Keratinocyte (primary cell): ENCODE data around the gene AOPEP. TPM values are rescaled to one million over a fixed set of nuclear protein-coding genes. Genes with fewer than 3 reads are reported as not detected.

ENCODE experiments used
- DNase-seq: peaks from one replicate; pipeline ENCODE4 v3.0.0-alpha.2; 2011; ENCODE audit warnings: low read depth, missing footprints, low spot score
- FAIRE-seq: peaks from 2 replicates; lab custom pipeline; 2011; peaks lifted over from hg19 to GRCh38; lab: Jason Lieb, UNC
- H2AFZ ChIP-seq: 2 replicates; pipeline ENCODE4 v1.6.0; 2012; ENCODE audit warnings: low read length, control low read depth, inconsistent platforms; ENCODE audit not compliant: control insufficient read depth
- H3K27ac ChIP-seq: 2 replicates; pipeline ENCODE4 v1.5.1; 2011; ENCODE audit warnings: low read length; ENCODE audit not compliant: control insufficient read depth, insufficient read depth
- H3K27me3 ChIP-seq: 3 replicates; pipeline ENCODE4 v1.6.0; 2011; ENCODE audit warnings: low read length; ENCODE audit not compliant: control insufficient read depth, insufficient read depth; ENCODE audit errors: extremely low read depth
- H3K36me3 ChIP-seq, 2 experiments: 2 replicates in 1 of 2; 3 replicates in 1 of 2; pipeline ENCODE4 v1.5.1; 2011; ENCODE audit warnings: low read length in 2 of 2, mild to moderate bottlenecking in 1 of 2; ENCODE audit not compliant: control insufficient read depth in 2 of 2, insufficient read depth in 2 of 2; ENCODE audit errors: extremely low read depth in 1 of 2
- H3K4me1 ChIP-seq: 3 replicates; pipeline ENCODE4 v1.5.1; 2011; ENCODE audit warnings: low read length; ENCODE audit not compliant: control insufficient read depth, insufficient read depth; ENCODE audit errors: extremely low read depth
- H3K4me2 ChIP-seq: 3 replicates; pipeline ENCODE4 v1.6.0; 2011; ENCODE audit warnings: low read depth, low read length; ENCODE audit not compliant: control insufficient read depth, insufficient read depth; ENCODE audit errors: extremely low read depth
- H3K4me3 ChIP-seq, 3 experiments: fragments of 200-600 bp in 1 of 3; sonication (generic) in 1 of 3; 2 replicates in 2 of 3; 3 replicates in 1 of 3; pipeline ENCODE4 v1.5.1; 2011 to 2016; ENCODE audit warnings: low read length in 3 of 3, mild to moderate bottlenecking in 3 of 3, control low read depth in 2 of 3, inconsistent platforms in 1 of 3, low read depth in 1 of 3, mixed read lengths in 1 of 3, mixed run types in 1 of 3, moderate library complexity in 1 of 3; ENCODE audit not compliant: control insufficient read depth in 2 of 3, insufficient read depth in 2 of 3; ENCODE audit errors: extremely low read depth in 1 of 3
- H3K79me2 ChIP-seq: 2 replicates; pipeline ENCODE4 v1.6.0; 2012; ENCODE audit warnings: low read length; ENCODE audit not compliant: control insufficient read depth, insufficient read depth
- H3K9ac ChIP-seq: 3 replicates; pipeline ENCODE4 v1.6.0; 2011; ENCODE audit warnings: low read length; ENCODE audit not compliant: control insufficient read depth, insufficient read depth; ENCODE audit errors: extremely low read depth
- H3K9me1 ChIP-seq: 3 replicates; pipeline ENCODE4 v1.6.0; 2011; ENCODE audit warnings: low read length; ENCODE audit not compliant: control insufficient read depth, insufficient read depth; ENCODE audit errors: extremely low read depth
- H3K9me3 ChIP-seq: 2 replicates; pipeline ENCODE4 v1.5.1; 2012; ENCODE audit warnings: low read depth, low read length; ENCODE audit not compliant: control insufficient read depth
- H4K20me1 ChIP-seq: 3 replicates; pipeline ENCODE4 v1.6.0; 2011; ENCODE audit warnings: low read length; ENCODE audit not compliant: control insufficient read depth, insufficient read depth; ENCODE audit errors: extremely low read depth
- CTCF ChIP-seq, 3 experiments: IDR thresholded peaks in 1 of 3; conservative IDR thresholded peaks in 1 of 3; optimal IDR thresholded peaks in 1 of 3; 2 replicates in 2 of 3; 3 replicates in 1 of 3; pipeline versions ENCODE3 to v1.5.1; 2011; ENCODE audit warnings: low read length in 3 of 3, mild to moderate bottlenecking in 3 of 3, moderate library complexity in 2 of 3, control low read depth in 1 of 3, inconsistent platforms in 1 of 3; ENCODE audit not compliant: insufficient read depth in 2 of 3; ENCODE audit errors: extremely low read depth in 1 of 3
- EZH2 ChIP-seq: IDR thresholded peaks from one replicate; pipeline ENCODE4 v1.6.1; 2012; ENCODE audit warnings: inconsistent platforms, mild to moderate bottlenecking, low read length, moderate library complexity
- dilution Hi-C: fragments of 300-500 bp; cut with MboI; formaldehyde crosslinking; loops from one replicate; pipeline ENCODE4 v1.7.0; 2020; ENCODE audit warnings: low sequenced_read_pairs; ENCODE audit not compliant: extremely low pct_ligation_motif_present
- polyA plus RNA-seq, 5 experiments: library from polyadenylated mRNA; depleted of rRNA in 3 of 5; stranded (reverse) in 3 of 5; stranded (forward) in 1 of 5; unstranded in 1 of 5; fragments of >200 nt; gene quantifications; 1 replicate in 1 of 5; 2 replicates in 3 of 5; 3 replicates in 1 of 5; pipeline versions ENCODE4 v1.2.1 to v1.2.3, GENCODE V29; 2011 to 2012; ENCODE audit warnings: missing spikeins in 2 of 5, low read depth in 1 of 5, low replicate concordance in 1 of 5

The AOPEP gene
- polyA plus RNA-seq, 1 donor (not counting 4 experiments of a cell fraction or from before 2014, with no cell fraction given), result 27.0 TPM

GRCh38 chr9:95023217-95024003, 296.9 kb downstream of the AOPEP start:
- Histone ChIP-seq H4K20me1 (no peaks in the 10 kb centered on the region), H3K9me3 (no peaks in the 10 kb centered on the region), H3K9me1 (no peaks in the 10 kb centered on the region), H3K4me3 (no peak overlapping the region), H3K27ac (peak overlapping the region; percentile 90), H3K27me3 (no peaks in the 10 kb centered on the region), H2AFZ (no peak overlapping the region), H3K4me1 (peaks cover 75% of the 10 kb centered on the region), H3K79me2 (peaks cover 62% of the 10 kb centered on the region), H3K36me3 (peaks cover 10 to 30% of the 10 kb centered on the region in 2 experiments), H3K4me2 (peak overlapping the region; percentile 42), H3K9ac (peak overlapping the region; percentile 61)
- DNase-seq, result no peak
- TF ChIP-seq EZH2 (no peak), CTCF (optimal IDR thresholded peaks at IDR 0.05 in 1 of 3, IDR thresholded peaks at IDR 0.05 in 1 of 3, conservative IDR thresholded peaks at IDR 0.05 in 1 of 3; ENCODE audit: extremely low read depth in 1 of 3, insufficient read depth in 2 of 3, low read length in 3 of 3) (no peak)
- dilution Hi-C loops, result no loop called here
- no peak for FAIRE-seq

DNA sequence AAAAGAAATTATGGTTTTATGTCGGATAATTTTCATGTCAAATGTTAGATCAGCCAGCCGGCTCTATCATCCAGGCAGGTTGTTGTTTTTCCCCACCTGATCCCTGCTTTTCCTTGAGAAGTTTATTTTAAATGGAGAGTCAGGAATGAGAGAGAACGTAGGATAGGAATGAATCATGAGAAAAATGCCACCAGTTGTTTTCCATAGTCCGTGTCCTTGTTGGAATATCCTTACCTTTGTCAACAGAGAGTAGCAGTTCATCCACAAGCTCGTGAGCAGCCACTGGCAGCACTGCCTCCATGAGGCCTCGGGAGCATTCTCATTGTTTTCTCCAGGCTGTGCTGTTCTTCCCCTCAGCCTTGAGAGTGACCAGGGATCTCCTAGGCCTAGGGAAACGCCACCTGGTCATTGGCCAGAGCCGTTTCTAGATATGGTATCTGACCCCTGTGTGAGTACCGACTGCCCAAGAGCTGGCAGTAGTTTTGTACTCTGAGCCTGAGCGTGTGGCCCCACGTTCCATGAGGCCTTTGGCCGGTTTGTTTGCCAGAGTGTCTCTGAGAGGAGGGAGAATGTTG, 297.7 kb downstream of the AOPEP start:
- no peak overlapping the region for H3K4me3 ChIP-seq

More for the DNA sequence above, 297.7 kb downstream of the AOPEP start:
- Histone ChIP-seq H3K79me2 (peaks cover 70% of the 10 kb centered on the region), H4K20me1 (no peaks in the 10 kb centered on the region), H3K27me3 (no peaks in the 10 kb centered on the region), H3K36me3 (peaks cover 10 to 30% of the 10 kb centered on the region in 2 experiments), H3K9me1 (no peaks in the 10 kb centered on the region), H2AFZ (no peak overlapping the region), H3K4me2 (peak overlapping the region; percentile 31), H3K27ac (peak overlapping the region; percentile 90), H3K4me1 (peaks cover 67% of the 10 kb centered on the region), H3K9ac (peak overlapping the region; percentile 60), H3K9me3 (no peaks in the 10 kb centered on the region)
- DNase-seq, result no peak
- dilution Hi-C loops, result no loop called here
- TF ChIP-seq CTCF (optimal IDR thresholded peaks at IDR 0.05 in 1 of 3, IDR thresholded peaks at IDR 0.05 in 1 of 3, conservative IDR thresholded peaks at IDR 0.05 in 1 of 3; ENCODE audit: extremely low read depth in 1 of 3, insufficient read depth in 2 of 3, low read length in 3 of 3) (no peak), EZH2 (no peak)
- no peak for FAIRE-seq
